Measurements from ENCODE around the gene EPC2. TPM values are rescaled to one million over a fixed set of nuclear protein-coding genes. Genes with fewer than 3 reads are reported as not detected.

The EPC2 gene
- total RNA-seq, 1 experiment from 2014 or later: 19.6 TPM

DNA sequence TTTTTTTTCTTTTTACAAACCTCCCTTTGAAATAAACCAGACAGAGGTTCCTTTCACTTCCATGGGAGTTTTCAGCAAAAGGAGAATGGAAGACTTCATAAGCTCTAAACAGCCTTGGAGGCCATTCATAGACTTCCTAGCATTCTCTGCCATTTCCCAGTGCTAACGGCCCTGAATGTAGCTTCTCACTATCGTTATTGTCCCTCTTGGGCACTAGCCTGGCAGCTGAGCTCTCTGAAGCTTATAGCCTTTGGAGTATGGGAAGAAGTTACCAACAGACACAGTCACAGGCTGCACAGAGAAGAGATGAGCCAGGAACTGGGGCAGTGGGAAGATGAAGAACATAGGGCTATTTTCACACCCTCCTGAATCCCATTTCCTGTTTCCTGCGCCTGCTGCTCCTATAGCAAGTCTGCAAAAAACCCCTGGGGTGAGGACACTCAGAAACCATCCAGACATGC, 29.1 kb upstream of the EPC2 start (continued):
- TF ChIP-seq TCF7L2 (IDR thresholded peaks at IDR 0.05; ENCODE audit: borderline replicate concordance, extremely low read depth, insufficient read depth, insufficient read length): no peak
- TF ChIP-seq, protein P1, sequence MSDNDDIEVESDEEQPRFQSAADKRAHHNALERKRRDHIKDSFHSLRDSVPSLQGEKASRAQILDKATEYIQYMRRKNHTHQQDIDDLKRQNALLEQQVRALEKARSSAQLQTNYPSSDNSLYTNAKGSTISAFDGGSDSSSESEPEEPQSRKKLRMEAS (IDR thresholded peaks at IDR 0.05): no peak
- TF ChIP-seq, protein P2, sequence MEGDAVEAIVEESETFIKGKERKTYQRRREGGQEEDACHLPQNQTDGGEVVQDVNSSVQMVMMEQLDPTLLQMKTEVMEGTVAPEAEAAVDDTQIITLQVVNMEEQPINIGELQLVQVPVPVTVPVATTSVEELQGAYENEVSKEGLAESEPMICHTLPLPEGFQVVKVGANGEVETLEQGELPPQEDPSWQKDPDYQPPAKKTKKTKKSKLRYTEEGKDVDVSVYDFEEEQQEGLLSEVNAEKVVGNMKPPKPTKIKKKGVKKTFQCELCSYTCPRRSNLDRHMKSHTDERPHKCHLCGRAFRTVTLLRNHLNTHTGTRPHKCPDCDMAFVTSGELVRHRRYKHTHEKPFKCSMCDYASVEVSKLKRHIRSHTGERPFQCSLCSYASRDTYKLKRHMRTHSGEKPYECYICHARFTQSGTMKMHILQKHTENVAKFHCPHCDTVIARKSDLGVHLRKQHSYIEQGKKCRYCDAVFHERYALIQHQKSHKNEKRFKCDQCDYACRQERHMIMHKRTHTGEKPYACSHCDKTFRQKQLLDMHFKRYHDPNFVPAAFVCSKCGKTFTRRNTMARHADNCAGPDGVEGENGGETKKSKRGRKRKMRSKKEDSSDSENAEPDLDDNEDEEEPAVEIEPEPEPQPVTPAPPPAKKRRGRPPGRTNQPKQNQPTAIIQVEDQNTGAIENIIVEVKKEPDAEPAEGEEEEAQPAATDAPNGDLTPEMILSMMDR (IDR thresholded peaks at IDR 0.05 in 2 of 3, conservative IDR thresholded peaks at IDR 0.05 in 1 of 3; ENCODE audit: borderline replicate concordance in 1 of 3, insufficient read depth in 1 of 3, low read depth in 2 of 3, low read length in 2 of 3): no peak

DNA sequence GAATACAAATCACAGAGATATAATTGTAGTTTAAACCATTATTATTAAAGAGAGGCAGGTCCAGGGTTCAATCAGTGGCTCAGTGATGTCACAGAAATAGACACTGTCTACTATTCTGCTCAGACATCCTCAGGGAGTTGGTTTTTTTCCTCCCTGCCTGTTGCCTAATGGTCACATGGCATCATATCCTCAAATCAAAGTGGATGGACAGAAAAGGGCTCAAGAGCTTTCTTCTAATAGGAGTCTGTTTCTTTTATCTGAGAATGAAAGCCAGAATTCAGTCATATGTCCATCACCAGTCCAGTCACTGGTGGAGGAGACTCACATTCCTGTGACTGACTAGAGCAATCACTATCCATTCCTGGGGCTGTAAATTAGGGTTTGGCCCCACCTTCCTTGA, 27.9 kb upstream of the EPC2 start:
- POLR2A ChIA-PET: no interaction called here
- no peak overlapping the region for H3K9ac ChIP-seq (ENCODE audit: low read length)
- peaks cover 10 to 20% of the 10 kb centered on the region in 2 experiments for H3K4me1 ChIP-seq (ENCODE audit: control insufficient read depth in 1 of 2, insufficient read depth in 2 of 2, low read length in 2 of 2)
- intact Hi-C loops (cut with micrococcal nuclease): no loop called here
- no peaks in the 10 kb centered on the region for H4K20me1 ChIP-seq (ENCODE audit: insufficient read depth)
- no TSS peak for BruUV-seq (replicated peaks)
- H3K4me3 ChIP-seq (replicated peaks in 1 of 2; ENCODE audit: low read depth in 1 of 2, low read length in 2 of 2): no peak overlapping the region
- H3K27ac ChIP-seq (ENCODE audit: low read depth, low read length): no peak overlapping the region
- DNase-seq (ENCODE audit: low read depth, low spot score) (no peak), ATAC-seq (no peak)
- H3K36me3 ChIP-seq (ENCODE audit: control insufficient read depth in 1 of 2, insufficient read depth in 2 of 2, low read length in 2 of 2): no peaks in the 10 kb centered on the region
- H3K27me3 ChIP-seq (ENCODE audit: insufficient read depth, low read length): no peaks in the 10 kb centered on the region
- H2AFZ ChIP-seq (ENCODE audit: low read depth, low read length, poor library complexity, severe bottlenecking): no peak overlapping the region
- RAD21 ChIA-PET (ENCODE audit: low non-redundant PET in 1 of 2, low total read pairs in 2 of 2, uncharacterized antibody in 2 of 2, unreplicated experiment in 2 of 2): no interaction called here
- no peaks in the 10 kb centered on the region for H3K9me3 ChIP-seq (ENCODE audit: control insufficient read depth in 1 of 2, insufficient read depth in 1 of 2, low read depth in 1 of 2, low read length in 2 of 2)
- no peaks in the 10 kb centered on the region for H3K79me2 ChIP-seq (ENCODE audit: insufficient read depth, low read length)
- CTCF ChIA-PET: no interaction called here
- no peaks in the 10 kb centered on the region for H3K9me2 ChIP-seq (ENCODE audit: insufficient read depth)
- no peak for TF ChIP-seq SRF (IDR thresholded peaks at IDR 0.05; ENCODE audit: low read depth)
- TF ChIP-seq, protein P3, sequence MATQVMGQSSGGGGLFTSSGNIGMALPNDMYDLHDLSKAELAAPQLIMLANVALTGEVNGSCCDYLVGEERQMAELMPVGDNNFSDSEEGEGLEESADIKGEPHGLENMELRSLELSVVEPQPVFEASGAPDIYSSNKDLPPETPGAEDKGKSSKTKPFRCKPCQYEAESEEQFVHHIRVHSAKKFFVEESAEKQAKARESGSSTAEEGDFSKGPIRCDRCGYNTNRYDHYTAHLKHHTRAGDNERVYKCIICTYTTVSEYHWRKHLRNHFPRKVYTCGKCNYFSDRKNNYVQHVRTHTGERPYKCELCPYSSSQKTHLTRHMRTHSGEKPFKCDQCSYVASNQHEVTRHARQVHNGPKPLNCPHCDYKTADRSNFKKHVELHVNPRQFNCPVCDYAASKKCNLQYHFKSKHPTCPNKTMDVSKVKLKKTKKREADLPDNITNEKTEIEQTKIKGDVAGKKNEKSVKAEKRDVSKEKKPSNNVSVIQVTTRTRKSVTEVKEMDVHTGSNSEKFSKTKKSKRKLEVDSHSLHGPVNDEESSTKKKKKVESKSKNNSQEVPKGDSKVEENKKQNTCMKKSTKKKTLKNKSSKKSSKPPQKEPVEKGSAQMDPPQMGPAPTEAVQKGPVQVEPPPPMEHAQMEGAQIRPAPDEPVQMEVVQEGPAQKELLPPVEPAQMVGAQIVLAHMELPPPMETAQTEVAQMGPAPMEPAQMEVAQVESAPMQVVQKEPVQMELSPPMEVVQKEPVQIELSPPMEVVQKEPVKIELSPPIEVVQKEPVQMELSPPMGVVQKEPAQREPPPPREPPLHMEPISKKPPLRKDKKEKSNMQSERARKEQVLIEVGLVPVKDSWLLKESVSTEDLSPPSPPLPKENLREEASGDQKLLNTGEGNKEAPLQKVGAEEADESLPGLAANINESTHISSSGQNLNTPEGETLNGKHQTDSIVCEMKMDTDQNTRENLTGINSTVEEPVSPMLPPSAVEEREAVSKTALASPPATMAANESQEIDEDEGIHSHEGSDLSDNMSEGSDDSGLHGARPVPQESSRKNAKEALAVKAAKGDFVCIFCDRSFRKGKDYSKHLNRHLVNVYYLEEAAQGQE (IDR thresholded peaks at IDR 0.05; ENCODE audit: low read depth): no peak
- TF ChIP-seq POLR2AphosphoS5 (IDR thresholded peaks at IDR 0.05; ENCODE audit: low read depth, low read length): no peak
- TF ChIP-seq, protein P1 (IDR thresholded peaks at IDR 0.05): no peak
- no peak for TF ChIP-seq ELF1 (IDR thresholded peaks at IDR 0.05; ENCODE audit: borderline replicate concordance, low read depth)
- TF ChIP-seq CBX3 (IDR thresholded peaks at IDR 0.05; ENCODE audit: low read depth): no peak
- no peak for TF ChIP-seq EZH2phosphoT487 (IDR thresholded peaks at IDR 0.05; ENCODE audit: borderline replicate concordance)
- TF ChIP-seq TCF7L2 (IDR thresholded peaks at IDR 0.05; ENCODE audit: borderline replicate concordance, extremely low read depth, insufficient read depth, insufficient read length): no peak
- TF ChIP-seq, protein P4, sequence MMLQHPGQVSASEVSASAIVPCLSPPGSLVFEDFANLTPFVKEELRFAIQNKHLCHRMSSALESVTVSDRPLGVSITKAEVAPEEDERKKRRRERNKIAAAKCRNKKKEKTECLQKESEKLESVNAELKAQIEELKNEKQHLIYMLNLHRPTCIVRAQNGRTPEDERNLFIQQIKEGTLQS (IDR thresholded peaks at IDR 0.05): no peak
- H3K4me2 ChIP-seq (ENCODE audit: low read length): no peak overlapping the region

Data from HCT116 (cell line).